ENCODE data around the gene ZNF862. TPM values are rescaled to one million over a fixed set of nuclear protein-coding genes. Genes with fewer than 3 reads are reported as not detected.

ZNF862 gene
- total RNA-seq, 1 donor from 2014 or later = 22.8 TPM

Other genes starting within 250 kb of the ZNF862 start
- 14.8 and 16.1 TPM in 2 replicates for gene ZNF467, start 64.8 kb upstream of the ZNF862 start, total RNA-seq
- gene ATP6V0E2, start 35.6 kb downstream of the ZNF862 start, total RNA-seq = 49.4 and 50.8 TPM in 2 replicates

Measured in progenitor cell of endocrine pancreas (in vitro differentiated cells).